GM21529 (cell line): ENCODE results near the gene HOXB1.
A peak's percentile ranks its signal among the peaks of the same experiment; 100 is the strongest.

Experiments used
- ATAC-seq: cut with Tn5 transposase; IDR thresholded peaks from one replicate; pipeline ENCODE4 v1.9.1; 2021; ENCODE audit not compliant: unreplicated experiment

Gene HOXB1

DNA sequence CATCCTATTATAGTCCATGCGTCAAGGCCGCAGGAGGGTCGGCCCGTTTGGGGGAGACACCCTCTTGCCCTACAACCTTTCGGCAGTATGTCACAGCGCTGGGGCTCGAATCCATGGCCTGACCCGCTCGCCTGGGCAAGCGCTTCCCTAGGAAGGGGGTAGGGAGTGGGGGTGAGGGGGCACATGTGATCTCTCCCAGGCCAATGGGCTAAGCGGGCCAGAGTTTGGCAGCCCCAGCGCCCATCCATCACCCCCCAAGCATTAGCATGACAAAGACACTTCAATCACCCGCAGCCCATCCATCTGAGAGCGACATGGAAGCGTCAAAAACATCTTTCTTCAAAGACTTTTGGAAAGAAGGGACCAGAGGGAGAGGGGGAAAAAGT is at the start of gene HOXB1:
Gene HOXB1 (minus strand): TSS at position 125 of the 386 bp plus-strand sequence. CDS start 107 bp downstream, at position 18.
- ATAC-seq: no peak

DNA sequence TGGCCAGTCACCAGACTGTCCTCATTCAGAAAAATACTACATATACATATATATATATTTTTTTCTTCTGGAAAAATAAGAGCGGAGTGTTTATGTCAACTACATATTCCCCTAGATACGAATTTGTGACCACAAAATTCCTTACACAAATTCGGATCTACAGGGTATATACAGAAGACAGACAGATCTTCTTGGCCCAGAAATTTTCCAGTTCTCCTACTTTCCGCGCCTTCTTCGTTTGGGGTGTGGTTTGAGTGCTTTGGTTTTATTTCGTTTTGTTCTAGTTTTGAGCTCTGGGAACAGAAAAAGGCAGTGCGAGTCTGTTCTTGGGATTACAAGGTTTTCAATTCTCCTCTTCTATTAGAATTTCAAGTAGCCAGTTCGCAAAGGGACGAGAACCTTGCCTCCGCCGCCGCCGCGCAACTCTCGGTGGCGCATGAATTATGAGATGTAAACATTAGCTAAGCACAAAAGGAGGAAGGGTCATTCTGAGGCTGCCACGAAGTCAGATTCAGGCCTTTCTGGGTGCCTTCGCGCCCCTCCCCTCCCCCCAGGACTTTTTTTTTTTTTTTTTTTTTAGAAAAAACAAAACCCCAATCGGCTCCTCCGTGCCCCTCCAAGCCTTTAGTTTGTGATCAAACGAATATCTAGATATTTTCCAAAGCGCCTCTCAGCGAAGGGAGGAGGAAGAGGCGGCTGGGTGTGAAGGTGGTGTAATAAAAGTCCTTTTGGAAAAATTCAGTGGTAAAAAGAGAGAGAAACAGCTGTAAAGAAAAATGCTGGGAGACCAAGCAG is 49.1 kb upstream of the HOXB1 start:
- ATAC-seq: no peak

GRCh38 chr17:48579471-48579759 is 48.6 kb upstream of the HOXB1 start:
- no peak for ATAC-seq

DNA sequence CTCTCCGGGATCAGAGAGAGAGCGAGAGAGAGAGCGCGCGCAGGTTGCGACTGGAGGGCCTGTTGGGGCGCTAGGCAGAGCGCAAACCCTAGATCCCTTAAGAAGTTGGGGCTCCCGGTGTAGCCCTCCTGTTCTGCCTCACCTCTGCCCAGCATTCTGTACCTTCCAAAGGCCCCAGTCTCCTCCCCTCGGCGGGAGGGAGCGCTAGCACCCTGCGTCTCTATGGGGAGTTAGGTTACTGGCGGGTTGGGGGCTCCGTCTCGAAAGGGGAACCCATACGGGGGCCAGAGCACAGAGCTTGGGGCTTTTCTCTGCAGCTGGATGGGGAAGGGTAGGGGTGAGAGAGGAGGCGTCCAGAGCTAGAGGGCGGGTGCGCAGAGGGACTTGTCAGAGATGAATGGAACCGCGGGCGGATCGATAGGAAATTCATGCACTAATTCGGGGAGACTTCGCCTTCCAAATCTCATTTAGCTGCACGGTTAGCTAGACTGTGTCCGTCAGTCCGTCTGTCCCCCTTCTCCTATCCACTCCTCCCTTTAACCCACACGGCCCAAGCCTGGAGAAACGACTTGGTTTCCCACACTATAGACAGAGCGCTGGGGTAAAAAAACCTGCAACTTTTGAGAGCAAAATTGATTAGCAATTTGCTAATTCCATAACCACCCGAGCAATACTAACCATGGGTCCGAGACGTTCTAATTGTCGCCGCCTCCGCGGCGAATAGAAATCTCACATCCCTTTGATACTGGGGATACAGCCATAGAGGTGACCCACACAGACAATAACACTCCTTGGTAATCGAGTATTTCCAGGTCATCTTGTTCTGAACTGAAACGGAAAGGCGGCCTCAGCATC is 48.0 kb upstream of the HOXB1 start:
- peak; percentile 21 for ATAC-seq

DNA sequence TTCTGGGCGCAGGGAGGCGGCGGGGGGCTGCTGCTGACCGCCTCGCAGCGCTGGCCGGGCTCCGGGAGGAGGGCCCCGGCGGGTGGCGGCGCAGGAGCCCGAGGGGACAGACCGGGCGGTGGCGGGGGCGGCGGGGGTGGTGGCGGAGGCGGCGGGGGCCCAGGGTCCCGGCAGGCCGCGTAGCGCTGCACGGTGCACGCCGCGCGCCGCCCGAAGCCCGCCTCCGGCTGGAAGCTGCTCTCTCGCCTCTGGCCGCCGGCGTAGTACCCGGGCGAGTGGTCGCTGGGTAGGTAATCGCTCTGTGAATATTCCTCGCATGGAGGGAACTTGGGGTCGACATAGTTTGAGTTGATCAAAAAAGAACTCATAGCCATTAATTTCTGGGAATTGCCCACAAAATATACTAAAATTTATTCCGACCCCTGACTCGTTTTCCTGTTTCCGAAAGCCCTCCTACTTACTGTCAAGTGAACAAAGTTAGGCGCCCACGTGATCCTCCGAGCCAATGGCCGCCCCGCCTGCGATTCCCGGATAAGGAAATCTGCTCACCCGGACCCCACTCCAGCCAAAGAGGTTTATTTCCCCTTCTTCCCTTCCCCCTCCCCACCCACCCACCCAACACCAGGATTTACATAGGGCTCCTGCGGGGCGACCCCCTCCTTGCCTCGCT is 47.3 kb upstream of the HOXB1 start, which contains the start of gene HOXB4:
Gene HOXB4 (minus strand): TSS at position 405 of the 670 bp plus-strand sequence. CDS start 31 bp downstream, at position 374.
- ATAC-seq: peak; percentile 60

DNA sequence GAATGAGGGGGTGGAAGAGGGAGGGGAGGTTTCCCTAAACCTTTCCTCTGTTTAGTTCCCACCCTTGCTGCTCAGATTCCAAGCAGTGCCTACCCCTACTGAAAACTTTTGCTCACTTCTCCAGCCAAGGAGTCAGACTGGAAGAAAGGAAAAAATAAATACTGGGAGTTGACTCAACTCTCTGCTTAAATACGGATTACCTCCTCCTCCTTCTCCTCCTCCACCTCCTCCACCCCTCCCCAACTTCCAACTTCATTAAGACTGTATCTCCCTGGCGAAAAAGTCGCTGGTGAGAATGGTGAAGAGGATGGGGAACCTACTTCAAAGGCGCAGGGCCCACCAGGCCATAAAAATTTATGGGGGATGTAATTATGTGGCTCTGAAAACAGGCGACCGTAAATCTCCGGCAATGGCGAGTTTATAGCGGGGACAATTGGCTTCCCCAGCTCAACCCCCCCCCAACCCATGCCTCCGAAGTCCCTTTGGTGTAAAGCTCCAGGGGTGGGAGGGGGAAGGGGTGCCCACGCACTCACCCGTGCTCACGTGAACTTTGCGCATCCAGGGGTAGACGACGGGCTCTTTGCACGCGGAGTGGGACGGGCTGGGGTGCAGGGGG is 46.6 kb upstream of the HOXB1 start:
- ATAC-seq: no peak

GRCh38 chr17:48576479-48577309 is 45.9 kb upstream of the HOXB1 start:
- no peak for ATAC-seq

GRCh38 chr17:48575673-48576478 is 45.1 kb upstream of the HOXB1 start:
- ATAC-seq: no peak

- no peak for ATAC-seq
Measured at GRCh38 chr17:48575066-48575582, 44.3 kb upstream of the HOXB1 start.

DNA sequence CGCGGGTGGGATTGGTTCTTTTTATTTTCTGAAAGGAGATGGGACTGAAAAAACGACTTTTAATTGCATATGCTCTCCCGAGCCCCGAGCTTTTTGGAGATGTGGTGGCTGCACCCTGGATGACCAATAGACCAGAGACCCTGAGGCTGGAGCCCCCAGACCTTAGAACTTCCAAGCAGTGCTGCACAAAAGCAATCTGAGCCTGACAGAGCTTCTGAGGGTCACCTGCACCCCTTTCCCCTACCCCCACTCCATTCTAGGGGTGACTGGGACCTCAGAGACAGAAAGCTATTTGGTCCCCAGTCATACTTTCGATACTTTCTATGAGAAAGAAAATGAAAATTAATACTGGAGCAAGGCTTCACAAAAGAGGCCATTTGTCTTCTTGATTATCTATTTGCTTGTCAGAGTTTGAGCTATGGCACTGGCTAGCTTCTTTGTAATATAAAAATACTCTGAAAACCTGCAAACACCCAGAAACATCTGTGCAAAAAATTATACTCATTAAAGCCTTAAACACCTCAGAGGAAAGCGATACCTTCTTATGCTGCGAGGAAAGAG is 43.8 kb upstream of the HOXB1 start:
- no peak for ATAC-seq

DNA sequence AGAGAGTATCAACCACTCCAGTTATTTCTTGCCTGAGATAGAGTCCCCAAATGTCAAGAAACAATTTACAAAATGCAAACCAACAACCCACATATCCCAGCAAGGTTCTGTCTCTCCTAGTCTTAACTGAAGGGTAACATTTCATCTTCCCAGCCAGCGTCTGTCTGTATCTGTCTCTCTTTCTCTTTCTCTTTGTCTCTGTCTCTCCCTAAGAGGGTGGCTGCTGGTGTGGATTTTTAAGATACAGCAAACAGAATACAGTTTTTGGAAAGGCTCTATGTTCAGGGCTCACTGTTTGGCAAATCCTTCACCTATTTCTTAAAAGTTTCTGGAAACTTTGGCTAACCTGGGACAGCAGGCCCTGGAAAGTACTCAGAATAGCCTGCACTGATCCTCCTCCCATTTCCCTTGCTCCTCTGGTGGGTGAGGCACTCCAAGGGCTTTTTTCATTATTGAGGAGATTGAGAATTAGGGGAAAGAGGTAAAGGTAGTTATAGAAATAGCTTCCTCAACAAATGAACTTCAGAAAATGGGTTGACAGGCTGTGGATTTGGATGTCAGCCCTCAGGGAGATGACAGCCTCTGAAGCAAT is 41.1 kb upstream of the HOXB1 start:
- ATAC-seq: no peak

DNA sequence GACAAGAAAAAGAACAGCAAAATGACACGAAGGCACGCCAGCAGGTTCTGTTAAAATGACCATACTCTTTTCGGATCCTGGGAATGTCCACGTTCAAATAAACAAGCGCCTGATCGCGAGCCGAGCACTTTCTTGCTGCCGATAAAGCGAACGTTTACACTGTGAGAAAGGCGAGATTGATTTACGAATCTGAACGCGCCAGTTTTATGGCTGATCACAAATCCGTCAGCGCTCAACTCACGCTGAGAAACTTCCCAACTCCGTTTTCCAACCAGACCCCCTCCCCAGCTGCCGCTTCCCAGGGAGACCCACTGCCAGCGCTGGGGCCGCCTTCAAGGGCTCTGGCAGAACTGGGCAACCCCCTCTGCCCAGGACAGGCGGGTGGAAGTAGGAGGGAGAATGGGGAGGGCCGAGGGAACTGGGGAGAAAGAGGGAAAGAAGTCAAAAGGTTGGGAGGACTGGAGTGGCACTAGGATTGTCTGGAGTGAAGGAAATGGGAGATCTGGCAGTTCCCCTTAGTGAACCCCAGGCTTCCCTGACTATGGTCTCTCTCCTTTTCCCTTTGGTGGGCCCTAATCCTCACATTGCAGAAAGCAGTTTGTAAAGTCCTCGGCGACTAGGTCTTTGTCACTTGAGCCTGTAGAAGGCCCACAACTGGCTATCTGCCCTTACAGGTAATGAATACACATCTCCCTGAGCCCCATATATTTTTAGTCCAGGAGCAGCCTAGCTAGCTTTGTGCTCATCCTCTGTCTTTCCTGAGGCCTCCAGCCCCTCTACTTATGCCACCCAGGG is 40.4 kb upstream of the HOXB1 start:
- ATAC-seq: no peak

GRCh38 chr17:48570325-48571023 is 39.7 kb upstream of the HOXB1 start:
- ATAC-seq: no peak

DNA sequence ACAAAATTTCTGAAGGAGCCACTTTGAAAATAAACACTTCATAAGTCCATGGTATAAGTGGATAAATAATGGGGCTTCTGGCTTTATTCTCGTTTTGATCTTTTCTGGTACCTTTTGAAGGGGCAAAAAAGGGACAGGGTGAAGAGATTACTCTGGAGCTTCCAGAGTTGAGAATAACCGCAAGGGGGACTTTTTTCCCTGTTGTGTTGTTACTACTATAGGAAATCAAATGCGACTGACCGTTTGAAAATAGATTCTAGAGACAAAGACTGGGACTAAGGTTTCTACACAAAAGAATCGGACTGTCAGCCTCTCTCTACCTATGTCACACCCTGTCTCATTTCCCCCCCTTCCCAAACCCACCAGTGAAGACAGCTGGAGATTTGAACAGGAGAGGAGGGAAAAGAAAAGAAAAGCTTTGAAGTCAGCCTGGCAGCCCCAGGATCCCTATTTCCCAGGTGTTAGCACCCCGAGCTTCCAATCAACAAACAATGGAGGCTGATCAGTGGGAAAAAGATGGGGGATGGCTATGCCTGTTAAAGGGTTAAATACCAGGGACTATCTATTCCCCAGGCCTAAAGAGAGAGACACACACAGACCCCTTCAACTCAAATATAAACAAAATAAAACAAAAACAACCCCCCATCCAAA is 39.0 kb upstream of the HOXB1 start:
- no peak for ATAC-seq

- ATAC-seq: no peak
Measured at GRCh38 chr17:48569240-48569582, 38.4 kb upstream of the HOXB1 start.

DNA sequence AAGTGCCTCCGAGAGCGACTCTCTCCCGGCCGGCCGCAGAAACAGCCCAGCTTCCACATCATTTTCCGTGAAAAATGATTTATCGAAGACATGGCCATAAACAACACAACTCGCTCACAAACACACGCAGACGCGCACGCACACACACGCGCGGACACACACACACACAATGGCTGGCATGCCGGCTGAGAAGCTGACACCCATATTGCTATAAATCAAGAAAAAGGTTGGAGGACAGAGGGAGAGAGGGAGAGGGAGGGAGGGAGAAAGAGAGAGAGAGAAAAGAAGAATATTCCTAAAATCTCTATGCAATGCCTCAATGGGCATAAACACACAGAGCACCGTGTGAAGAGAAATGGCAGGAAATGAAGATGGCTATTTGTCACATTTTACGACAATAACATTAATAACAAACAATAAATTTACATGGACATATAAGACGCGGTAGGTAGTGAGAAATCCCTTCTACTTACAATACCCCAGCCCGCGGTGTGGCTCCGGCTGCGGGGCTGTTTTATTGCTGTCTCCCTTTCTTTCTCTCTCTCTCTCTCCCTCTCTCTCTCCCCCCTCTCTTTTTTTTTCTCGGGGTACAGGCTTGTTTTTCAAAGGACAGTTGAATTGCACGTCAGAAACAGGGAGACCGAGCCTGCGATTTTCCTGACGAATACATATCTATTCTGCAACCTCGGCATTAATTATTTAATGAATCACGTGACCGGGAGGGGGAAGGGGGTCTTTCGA is 37.9 kb upstream of the HOXB1 start:
- ATAC-seq: no peak
